ENCODE results near the gene PRIMPOL. TPM values are rescaled to one million over a fixed set of nuclear protein-coding genes. Genes with fewer than 3 reads are reported as not detected.

Gene PRIMPOL
- total RNA-seq, 4 donors from 2014 or later = 13.3 to 33.0 (median 25.0) TPM

GRCh38 chr4:184705692-184706091, 56.2 kb downstream of the PRIMPOL start:
- Histone ChIP-seq H3K4me1 (no peaks in the 10 kb centered on the region), H3K4me3 (no peak overlapping the region), H3K27ac (no peak overlapping the region), H3K36me3 (no peaks in the 10 kb centered on the region), H3K9me3 (no peaks in the 10 kb centered on the region), H3K27me3 (no peaks in the 10 kb centered on the region)
- DNase-seq = no peak
- TF ChIP-seq POLR2A (IDR thresholded peaks at IDR 0.05) = no peak
- TF ChIP-seq, protein P1, sequence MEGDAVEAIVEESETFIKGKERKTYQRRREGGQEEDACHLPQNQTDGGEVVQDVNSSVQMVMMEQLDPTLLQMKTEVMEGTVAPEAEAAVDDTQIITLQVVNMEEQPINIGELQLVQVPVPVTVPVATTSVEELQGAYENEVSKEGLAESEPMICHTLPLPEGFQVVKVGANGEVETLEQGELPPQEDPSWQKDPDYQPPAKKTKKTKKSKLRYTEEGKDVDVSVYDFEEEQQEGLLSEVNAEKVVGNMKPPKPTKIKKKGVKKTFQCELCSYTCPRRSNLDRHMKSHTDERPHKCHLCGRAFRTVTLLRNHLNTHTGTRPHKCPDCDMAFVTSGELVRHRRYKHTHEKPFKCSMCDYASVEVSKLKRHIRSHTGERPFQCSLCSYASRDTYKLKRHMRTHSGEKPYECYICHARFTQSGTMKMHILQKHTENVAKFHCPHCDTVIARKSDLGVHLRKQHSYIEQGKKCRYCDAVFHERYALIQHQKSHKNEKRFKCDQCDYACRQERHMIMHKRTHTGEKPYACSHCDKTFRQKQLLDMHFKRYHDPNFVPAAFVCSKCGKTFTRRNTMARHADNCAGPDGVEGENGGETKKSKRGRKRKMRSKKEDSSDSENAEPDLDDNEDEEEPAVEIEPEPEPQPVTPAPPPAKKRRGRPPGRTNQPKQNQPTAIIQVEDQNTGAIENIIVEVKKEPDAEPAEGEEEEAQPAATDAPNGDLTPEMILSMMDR (IDR thresholded peaks at IDR 0.05) = no peak

GRCh38 chr4:184706453-184706852, 56.9 kb downstream of the PRIMPOL start:
- Histone ChIP-seq H3K36me3 (no peaks in the 10 kb centered on the region), H3K4me3 (no peak overlapping the region), H3K4me1 (no peaks in the 10 kb centered on the region), H3K9me3 (no peaks in the 10 kb centered on the region), H3K27ac (no peak overlapping the region), H3K27me3 (no peaks in the 10 kb centered on the region)
- TF ChIP-seq POLR2A (IDR thresholded peaks at IDR 0.05) = no peak
- no peak for DNase-seq

- TF ChIP-seq, protein P1 (IDR thresholded peaks at IDR 0.05) = no peak
- H3K27ac ChIP-seq = no peak overlapping the region
- H3K36me3 ChIP-seq = no peaks in the 10 kb centered on the region
- H3K4me1 ChIP-seq = no peaks in the 10 kb centered on the region
- H3K9me3 ChIP-seq = no peaks in the 10 kb centered on the region
- H3K27me3 ChIP-seq = no peaks in the 10 kb centered on the region
- no peak overlapping the region for H3K4me3 ChIP-seq
- DNase-seq = no peak
Measured at GRCh38 chr4:184712322-184712721, 62.8 kb downstream of the PRIMPOL start.

GRCh38 chr4:184713887-184714286, 64.3 kb downstream of the PRIMPOL start:
- Histone ChIP-seq H3K27ac (no peak overlapping the region), H3K36me3 (no peaks in the 10 kb centered on the region), H3K9me3 (no peaks in the 10 kb centered on the region), H3K4me3 (no peak overlapping the region), H3K27me3 (no peaks in the 10 kb centered on the region), H3K4me1 (no peaks in the 10 kb centered on the region)
- TF ChIP-seq, protein P1 (IDR thresholded peaks at IDR 0.05) = no peak
- no peak for TF ChIP-seq POLR2A (IDR thresholded peaks at IDR 0.05)
- no peak for DNase-seq

- Histone ChIP-seq H3K9me3 (no peaks in the 10 kb centered on the region), H3K27me3 (no peaks in the 10 kb centered on the region), H3K4me1 (no peaks in the 10 kb centered on the region), H3K4me3 (no peak overlapping the region), H3K27ac (no peak overlapping the region), H3K36me3 (no peaks in the 10 kb centered on the region)
- TF ChIP-seq, protein P1 (IDR thresholded peaks at IDR 0.05) = no peak
- TF ChIP-seq POLR2A (IDR thresholded peaks at IDR 0.05) = no peak
- DNase-seq = no peak
Measured at GRCh38 chr4:184715526-184715925, 66.0 kb downstream of the PRIMPOL start.

GRCh38 chr4:184719407-184719806, 69.9 kb downstream of the PRIMPOL start:
- H3K9me3 ChIP-seq = no peaks in the 10 kb centered on the region
- no peaks in the 10 kb centered on the region for H3K27me3 ChIP-seq
- H3K4me1 ChIP-seq = no peaks in the 10 kb centered on the region
- H3K36me3 ChIP-seq = no peaks in the 10 kb centered on the region
- no peak for TF ChIP-seq POLR2A (IDR thresholded peaks at IDR 0.05)
- TF ChIP-seq, protein P1 (IDR thresholded peaks at IDR 0.05) = no peak
- no peak for DNase-seq
- H3K4me3 ChIP-seq = no peak overlapping the region
- no peak overlapping the region for H3K27ac ChIP-seq

Data from Peyer's patch (tissue), 4 donors.